Stimulated activated CD4-positive, alpha-beta T cell treated with anti-CD3 and anti-CD28 coated beads, TNF-alpha, amount 100 ng/mL, for 4 hours (primary cell): Measurements from ENCODE around the gene RASD2.
A peak's percentile ranks its signal among the peaks of the same experiment; 100 is the strongest.

Experiments used
- DNase-seq, 3 experiments: peaks; one replicate each; pipeline ENCODE4 v3.0.0-alpha.2; 2020; ENCODE audit warnings: low read depth in 3 of 3

The RASD2 gene

GRCh38 chr22:35541254-35541748 is 670 bp downstream of the RASD2 start:
- no peak for DNase-seq

DNA sequence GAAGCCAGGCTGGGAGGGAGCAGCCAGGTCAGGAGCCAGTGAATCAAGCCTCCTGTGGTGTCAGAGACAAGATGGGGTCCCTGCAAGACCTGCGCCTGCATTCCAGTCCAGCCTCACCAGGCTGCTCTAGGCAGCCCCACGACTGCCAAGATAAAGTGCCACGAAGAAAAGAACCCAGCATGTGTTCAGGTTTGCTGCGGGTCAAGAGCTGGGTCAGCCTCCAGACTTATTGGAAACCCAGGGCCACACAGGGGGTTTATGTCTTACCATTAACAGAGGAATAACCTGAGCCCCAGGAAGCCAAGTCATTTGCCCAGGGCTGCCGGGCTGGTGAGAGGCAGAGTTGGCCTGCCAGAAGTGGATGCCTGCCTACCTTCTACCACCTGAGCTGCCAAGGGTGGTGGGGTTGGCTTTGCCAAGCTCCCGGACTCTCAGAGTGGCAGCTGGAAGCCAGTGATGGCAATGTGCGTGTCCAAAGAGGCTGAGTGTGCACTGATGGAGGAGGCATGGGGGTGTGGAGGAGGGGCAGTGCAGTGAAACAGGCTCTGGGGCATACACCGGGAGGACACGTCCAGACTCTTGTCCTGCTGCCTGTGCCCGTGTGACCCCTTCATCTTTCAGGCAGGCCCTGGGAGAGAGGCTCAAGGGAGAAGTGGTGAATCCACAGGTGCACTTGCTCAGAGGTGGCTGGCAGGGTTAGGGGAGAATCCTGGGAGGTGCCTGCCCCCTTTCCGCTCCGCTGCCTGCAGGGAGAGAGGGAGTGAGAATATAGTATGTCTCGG is 1.7 kb downstream of the RASD2 start:
- no peak for DNase-seq

- no peak for DNase-seq
Observed at GRCh38 chr22:35542939-35543516, 2.4 kb downstream of the RASD2 start.

DNA sequence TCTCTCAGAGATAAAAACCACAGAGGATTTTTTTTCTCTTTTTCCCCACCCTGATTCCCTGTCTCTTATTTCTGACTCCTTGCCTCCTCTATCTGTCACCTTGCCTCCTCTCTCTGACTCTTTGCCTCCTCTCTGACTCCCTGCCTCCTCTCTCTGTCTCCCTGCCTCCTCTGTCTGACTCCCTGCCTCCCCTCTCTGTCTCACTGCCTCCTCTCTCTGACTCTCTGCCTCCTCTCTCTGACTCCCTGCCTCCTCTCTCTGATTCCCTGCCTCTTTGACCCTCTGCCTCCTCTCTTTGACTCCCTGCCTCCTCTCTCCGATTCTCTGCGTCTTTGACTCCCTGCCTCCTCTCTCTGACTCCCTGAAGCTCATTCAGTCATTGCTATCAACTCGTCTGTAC is 3.1 kb downstream of the RASD2 start:
- DNase-seq: no peak

GRCh38 chr22:35544189-35544588 is 3.6 kb downstream of the RASD2 start:
- no peak for DNase-seq

- DNase-seq: no peak
Observed at GRCh38 chr22:35544827-35545226, 4.2 kb downstream of the RASD2 start.

GRCh38 chr22:35546886-35547285 is 6.3 kb downstream of the RASD2 start:
- no peak for DNase-seq

GRCh38 chr22:35547987-35548721 is 7.5 kb downstream of the RASD2 start:
- DNase-seq: no peak

- no peak for DNase-seq
Observed at GRCh38 chr22:35548722-35549112, 8.1 kb downstream of the RASD2 start.

- no peak for DNase-seq
Observed at GRCh38 chr22:35549328-35549727, 8.7 kb downstream of the RASD2 start.

- DNase-seq: no peak
Observed at GRCh38 chr22:35551549-35552177, 11.0 kb downstream of the RASD2 start.

DNA sequence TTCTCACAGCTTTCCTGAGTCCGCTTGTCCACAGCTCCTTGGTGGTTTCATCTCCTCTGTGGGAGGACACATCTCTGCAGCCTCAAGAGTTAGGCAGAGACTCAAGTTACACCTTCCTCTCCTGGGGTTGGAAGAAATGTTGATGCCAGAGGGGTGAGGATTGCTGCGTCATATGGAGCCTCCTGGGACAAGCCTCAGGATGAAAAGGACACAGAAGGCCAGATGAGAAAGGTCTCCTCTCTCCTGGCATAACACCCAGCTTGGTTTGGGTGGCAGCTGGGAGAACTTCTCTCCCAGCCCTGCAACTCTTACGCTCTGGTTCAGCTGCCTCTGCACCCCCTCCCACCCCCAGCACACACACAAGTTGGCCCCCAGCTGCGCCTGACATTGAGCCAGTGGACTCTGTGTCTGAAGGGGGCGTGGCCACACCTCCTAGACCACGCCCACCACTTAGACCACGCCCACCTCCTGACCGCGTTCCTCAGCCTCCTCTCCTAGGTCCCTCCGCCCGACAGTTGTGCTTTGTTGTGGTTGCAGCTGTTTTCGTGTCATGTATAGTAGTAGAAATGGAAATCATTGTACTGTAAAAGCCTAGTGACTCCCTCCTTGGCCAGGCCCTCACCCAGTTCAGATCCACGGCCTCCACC is 11.7 kb downstream of the RASD2 start:
- DNase-seq: peak; percentile 52 to 71 (median 67)

- no peak for DNase-seq
Observed at GRCh38 chr22:35552846-35553245, 12.2 kb downstream of the RASD2 start.

GRCh38 chr22:35553341-35553740 is 12.7 kb downstream of the RASD2 start:
- no peak for DNase-seq

- no peak for DNase-seq
Observed at GRCh38 chr22:35554297-35554845, 13.7 kb downstream of the RASD2 start.

GRCh38 chr22:35555483-35555890 is 14.9 kb downstream of the RASD2 start:
- no peak for DNase-seq

GRCh38 chr22:35555946-35556547 is 15.4 kb downstream of the RASD2 start:
- no peak for DNase-seq

GRCh38 chr22:35556666-35557065 is 16.0 kb downstream of the RASD2 start:
- DNase-seq: no peak

DNA sequence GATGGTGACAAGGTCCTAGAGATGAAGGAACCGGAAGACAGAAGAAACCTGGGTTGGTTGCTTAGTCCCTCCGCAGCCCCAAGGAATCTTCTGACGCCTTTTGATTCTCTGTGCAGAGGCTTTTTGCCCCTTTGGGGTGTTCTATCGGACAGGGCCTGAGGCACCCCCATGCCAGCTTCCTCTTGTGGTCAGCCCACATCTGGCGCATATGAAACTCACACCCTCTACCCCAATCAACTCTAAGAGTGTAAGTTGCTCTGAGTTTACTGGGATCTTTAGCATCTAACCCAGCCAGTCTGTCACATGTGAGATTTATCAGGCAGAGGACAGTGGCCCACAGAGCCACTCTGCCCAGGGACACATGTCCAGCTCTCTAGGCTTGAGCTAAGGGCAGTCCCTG is 17.4 kb downstream of the RASD2 start:
- DNase-seq: no peak

DNA sequence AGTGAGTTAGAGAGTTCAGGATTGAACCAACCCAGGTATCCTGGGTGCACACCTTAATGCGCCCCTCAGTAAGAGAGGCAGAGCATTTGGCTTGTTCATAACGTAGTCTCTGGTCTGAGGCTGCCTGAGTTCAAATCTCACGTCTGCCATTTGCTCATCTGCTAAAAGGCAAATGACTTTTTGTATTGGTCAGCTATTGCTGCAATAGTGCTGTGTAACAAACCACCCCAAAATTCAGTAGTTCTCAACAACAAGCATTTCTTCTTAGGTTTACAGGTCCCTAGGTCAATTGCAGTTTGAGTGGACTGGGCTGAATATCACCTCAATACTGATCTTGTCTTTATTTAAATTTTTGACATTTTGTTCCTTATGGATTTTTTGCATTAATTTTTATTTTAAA is 18.1 kb downstream of the RASD2 start:
- no peak for DNase-seq
